ENCODE measurements around the gene CLCN7. TPM values are rescaled to one million over a fixed set of nuclear protein-coding genes. Genes with fewer than 3 reads are reported as not detected.

CLCN7 gene
- total and polyA plus RNA-seq, 2 of the 13 experiments (the other 11 are each of a cell fraction or from before 2014, with no cell fraction given) = 24.6 to 25.1 TPM

- TF ChIP-seq ZNF12 (CRISPR knock-in tag; IDR thresholded peaks at IDR 0.05) (no peak), SETDB1 (CRISPR knock-in tag; IDR thresholded peaks at IDR 0.05; ENCODE audit: borderline replicate concordance) (no peak), NR2F6 (IDR thresholded peaks at IDR 0.05) (peak; percentile 34; the same call in 1 of the 2 replicates), NR2F6 (CRISPR knock-in tag; IDR thresholded peaks at IDR 0.05) (peak; percentile 58; the same call in 1 of the 2 replicates), ZNF251 (CRISPR knock-in tag; IDR thresholded peaks at IDR 0.05) (no peak), YEATS2 (CRISPR knock-in tag; IDR thresholded peaks at IDR 0.05; ENCODE audit: borderline replicate concordance) (0 out of 2 replicates have a peak, but pooled peaks have one; percentile 29), ESRRA (CRISPR knock-in tag; IDR thresholded peaks at IDR 0.05; ENCODE audit: low read depth) (no peak), CCDC6 (CRISPR knock-in tag; IDR thresholded peaks at IDR 0.05) (no peak), ZFAT (CRISPR knock-in tag; conservative IDR thresholded peaks at IDR 0.05) (no peak), MTA1 (CRISPR knock-in tag; IDR thresholded peaks at IDR 0.05; ENCODE audit: borderline replicate concordance) (0 out of 2 replicates have a peak, but pooled peaks have one; percentile 16), ZNF75D (CRISPR knock-in tag; IDR thresholded peaks at IDR 0.05; ENCODE audit: borderline replicate concordance) (no peak), ZNF616 (CRISPR knock-in tag; IDR thresholded peaks at IDR 0.05; ENCODE audit: low read depth) (0 out of 2 replicates have a peak, but pooled peaks have one; percentile 38), ASH2L (IDR thresholded peaks at IDR 0.05; ENCODE audit: insufficient read length, low read depth, low read length) (peak; percentile 51), ATF3 (CRISPR knock-in tag; IDR thresholded peaks at IDR 0.05) (0 out of 2 replicates have a peak, but pooled peaks have one; percentile 36), STAG1 (CRISPR knock-in tag; IDR thresholded peaks at IDR 0.05) (peak; percentile 64), ZNF629 (CRISPR knock-in tag; conservative IDR thresholded peaks at IDR 0.05) (no peak), ZKSCAN5 (CRISPR knock-in tag; IDR thresholded peaks at IDR 0.05) (peak; percentile 62; the same call in 1 of the 2 replicates), ZBTB39 (CRISPR knock-in tag; IDR thresholded peaks at IDR 0.05) (no peak), NCOR1 (IDR thresholded peaks at IDR 0.05; ENCODE audit: borderline replicate concordance, low read length) (no peak), ZFP90 (CRISPR knock-in tag; IDR thresholded peaks at IDR 0.05; ENCODE audit: borderline replicate concordance) (no peak), HOXA3 (CRISPR knock-in tag; IDR thresholded peaks at IDR 0.05) (no peak)
- TF ChIP-seq, protein P1, sequence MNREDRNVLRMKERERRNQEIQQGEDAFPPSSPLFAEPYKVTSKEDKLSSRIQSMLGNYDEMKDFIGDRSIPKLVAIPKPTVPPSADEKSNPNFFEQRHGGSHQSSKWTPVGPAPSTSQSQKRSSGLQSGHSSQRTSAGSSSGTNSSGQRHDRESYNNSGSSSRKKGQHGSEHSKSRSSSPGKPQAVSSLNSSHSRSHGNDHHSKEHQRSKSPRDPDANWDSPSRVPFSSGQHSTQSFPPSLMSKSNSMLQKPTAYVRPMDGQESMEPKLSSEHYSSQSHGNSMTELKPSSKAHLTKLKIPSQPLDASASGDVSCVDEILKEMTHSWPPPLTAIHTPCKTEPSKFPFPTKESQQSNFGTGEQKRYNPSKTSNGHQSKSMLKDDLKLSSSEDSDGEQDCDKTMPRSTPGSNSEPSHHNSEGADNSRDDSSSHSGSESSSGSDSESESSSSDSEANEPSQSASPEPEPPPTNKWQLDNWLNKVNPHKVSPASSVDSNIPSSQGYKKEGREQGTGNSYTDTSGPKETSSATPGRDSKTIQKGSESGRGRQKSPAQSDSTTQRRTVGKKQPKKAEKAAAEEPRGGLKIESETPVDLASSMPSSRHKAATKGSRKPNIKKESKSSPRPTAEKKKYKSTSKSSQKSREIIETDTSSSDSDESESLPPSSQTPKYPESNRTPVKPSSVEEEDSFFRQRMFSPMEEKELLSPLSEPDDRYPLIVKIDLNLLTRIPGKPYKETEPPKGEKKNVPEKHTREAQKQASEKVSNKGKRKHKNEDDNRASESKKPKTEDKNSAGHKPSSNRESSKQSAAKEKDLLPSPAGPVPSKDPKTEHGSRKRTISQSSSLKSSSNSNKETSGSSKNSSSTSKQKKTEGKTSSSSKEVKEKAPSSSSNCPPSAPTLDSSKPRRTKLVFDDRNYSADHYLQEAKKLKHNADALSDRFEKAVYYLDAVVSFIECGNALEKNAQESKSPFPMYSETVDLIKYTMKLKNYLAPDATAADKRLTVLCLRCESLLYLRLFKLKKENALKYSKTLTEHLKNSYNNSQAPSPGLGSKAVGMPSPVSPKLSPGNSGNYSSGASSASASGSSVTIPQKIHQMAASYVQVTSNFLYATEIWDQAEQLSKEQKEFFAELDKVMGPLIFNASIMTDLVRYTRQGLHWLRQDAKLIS (CRISPR knock-in tag; IDR thresholded peaks at IDR 0.05) = no peak
- TF ChIP-seq, protein P2, sequence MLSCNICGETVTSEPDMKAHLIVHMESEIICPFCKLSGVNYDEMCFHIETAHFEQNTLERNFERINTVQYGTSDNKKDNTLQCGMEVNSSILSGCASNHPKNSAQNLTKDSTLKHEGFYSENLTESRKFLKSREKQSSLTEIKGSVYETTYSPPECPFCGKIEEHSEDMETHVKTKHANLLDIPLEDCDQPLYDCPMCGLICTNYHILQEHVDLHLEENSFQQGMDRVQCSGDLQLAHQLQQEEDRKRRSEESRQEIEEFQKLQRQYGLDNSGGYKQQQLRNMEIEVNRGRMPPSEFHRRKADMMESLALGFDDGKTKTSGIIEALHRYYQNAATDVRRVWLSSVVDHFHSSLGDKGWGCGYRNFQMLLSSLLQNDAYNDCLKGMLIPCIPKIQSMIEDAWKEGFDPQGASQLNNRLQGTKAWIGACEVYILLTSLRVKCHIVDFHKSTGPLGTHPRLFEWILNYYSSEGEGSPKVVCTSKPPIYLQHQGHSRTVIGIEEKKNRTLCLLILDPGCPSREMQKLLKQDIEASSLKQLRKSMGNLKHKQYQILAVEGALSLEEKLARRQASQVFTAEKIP (CRISPR knock-in tag; IDR thresholded peaks at IDR 0.05; ENCODE audit: borderline replicate concordance) = no peak
Observed at GRCh38 chr16:1435921-1436697, 38.7 kb downstream of the CLCN7 start (continued).
